Loucy (cell line): ENCODE measurements around the gene KNDC1.

Experiments used
- H2AFZ ChIP-seq: fragments of 200-600 bp; sonication (generic); 2 replicates; pipeline ENCODE4 v1.6.0; 2016; ENCODE audit warnings: antibody characterized with exemption, mild to moderate bottlenecking, low read length, moderate library complexity
- H3F3A ChIP-seq: fragments of 200-600 bp; 2 replicates; pipeline ENCODE4 v1.6.0; 2016; ENCODE audit warnings: antibody characterized with exemption, low read depth, mild to moderate bottlenecking
- H3K27me3 ChIP-seq: fragments of 200-600 bp; sonication (generic); 2 replicates; pipeline ENCODE4 v1.6.1; 2014; ENCODE audit warnings: low read length, mild to moderate bottlenecking; ENCODE audit not compliant: insufficient read depth, poor library complexity, severe bottlenecking
- H3K36me3 ChIP-seq: fragments of 200-600 bp; sonication (generic); 2 replicates; pipeline ENCODE4 v1.6.1; 2016; ENCODE audit warnings: low read length; ENCODE audit not compliant: insufficient read depth
- H3K4me1 ChIP-seq: fragments of 200-600 bp; sonication (generic); 2 replicates; pipeline ENCODE4 v1.5.1; 2014; ENCODE audit warnings: low read length, mild to moderate bottlenecking; ENCODE audit not compliant: insufficient read depth, poor library complexity, severe bottlenecking
- H3K4me2 ChIP-seq: fragments of 200-600 bp; sonication (generic); 2 replicates; pipeline ENCODE4 v1.6.0; 2014; ENCODE audit warnings: antibody characterized with exemption, low read length, low read depth, mild to moderate bottlenecking; ENCODE audit not compliant: poor library complexity, severe bottlenecking
- H3K4me3 ChIP-seq: fragments of 200-600 bp; sonication (generic); 2 replicates; pipeline ENCODE4 v1.5.1; 2014; ENCODE audit warnings: low read length, mild to moderate bottlenecking, mixed read lengths; ENCODE audit not compliant: poor library complexity, severe bottlenecking
- H3K79me2 ChIP-seq: fragments of 200-600 bp; sonication (generic); 2 replicates; pipeline ENCODE4 v1.6.1; 2014; ENCODE audit warnings: low read length; ENCODE audit not compliant: insufficient read depth
- H3K9ac ChIP-seq: fragments of 200-600 bp; sonication (generic); 2 replicates; pipeline ENCODE4 v1.6.0; 2014; ENCODE audit warnings: mild to moderate bottlenecking, low read depth, low read length, moderate library complexity; ENCODE audit not compliant: poor library complexity, severe bottlenecking
- H3K9me2 ChIP-seq: fragments of 200-600 bp; sonication (generic); replicated peaks from 2 replicates; pipeline ENCODE4 v1.6.1; 2016; ENCODE audit warnings: low read depth, low read length, mixed read lengths
- H3K9me3 ChIP-seq: fragments of 200-600 bp; sonication (generic); 2 replicates; pipeline ENCODE4 v1.6.1; 2014; ENCODE audit warnings: mild to moderate bottlenecking, antibody characterized with exemption, low read length, low read depth; ENCODE audit not compliant: insufficient read depth
- H4K20me1 ChIP-seq: fragments of 200-600 bp; sonication (generic); 2 replicates; pipeline ENCODE4 v1.6.0; 2014; ENCODE audit warnings: antibody characterized with exemption, low read length, mild to moderate bottlenecking; ENCODE audit not compliant: insufficient read depth, poor library complexity, severe bottlenecking
- EZH2phosphoT487 ChIP-seq: fragments of 200-600 bp; IDR thresholded peaks from 2 replicates; pipeline ENCODE4 v1.6.1; 2018; ENCODE audit warnings: antibody characterized with exemption, mild to moderate bottlenecking, moderate library complexity, borderline replicate concordance
- TF ChIP-seq, protein P1 (sequence below): fragments of 200-600 bp; sonication (generic); conservative IDR thresholded peaks from 2 replicates; pipeline ENCODE4 v1.5.1; 2014; ENCODE audit warnings: mild to moderate bottlenecking, antibody characterized with exemption, low read length

The KNDC1 gene

DNA sequence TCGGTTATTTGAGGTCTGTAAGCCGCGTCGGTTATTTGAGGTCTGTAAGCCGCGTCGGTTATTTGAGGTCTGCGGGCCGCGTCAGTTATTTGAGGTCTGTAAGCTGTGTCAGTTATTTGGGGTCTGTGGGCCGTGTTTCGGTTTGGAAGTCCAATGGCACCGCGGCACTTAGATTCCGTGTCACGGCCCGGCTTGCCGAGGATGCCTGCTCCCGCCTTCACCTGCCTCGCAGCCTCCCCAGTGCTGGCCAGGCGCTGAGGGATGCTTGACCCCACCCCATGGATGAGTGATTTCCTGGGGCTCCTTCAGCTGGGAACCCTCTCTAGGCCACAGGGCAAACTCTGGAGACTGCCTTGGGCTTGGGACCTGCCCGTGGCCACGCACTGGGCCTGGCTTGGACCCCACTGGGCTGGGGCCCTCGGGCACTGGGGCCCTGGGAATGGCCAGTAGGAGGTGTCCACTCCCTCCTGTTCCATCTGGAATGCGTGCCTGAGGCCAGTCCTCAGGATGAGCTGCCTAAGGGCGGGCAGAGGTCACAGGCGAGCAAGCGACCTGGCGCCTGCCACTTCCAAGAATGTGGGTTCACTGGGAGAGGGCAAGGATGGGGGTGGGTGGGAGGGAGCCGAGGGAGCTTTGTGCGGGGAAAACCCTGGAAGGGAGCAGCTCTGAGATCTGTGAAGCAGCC lies 46.7 kb upstream of the KNDC1 start:
- no peak overlapping the region for H3K9ac ChIP-seq
- no peak overlapping the region for H3K4me3 ChIP-seq
- peaks cover 34% of the 10 kb centered on the region; the same call in 1 of the 2 replicates for H3K9me3 ChIP-seq
- no peaks in the 10 kb centered on the region for H4K20me1 ChIP-seq
- H3K4me2 ChIP-seq: no peak overlapping the region
- no peaks in the 10 kb centered on the region for H3F3A ChIP-seq
- H3K79me2 ChIP-seq: no peaks in the 10 kb centered on the region
- H3K36me3 ChIP-seq: no peaks in the 10 kb centered on the region
- TF ChIP-seq, protein P1, sequence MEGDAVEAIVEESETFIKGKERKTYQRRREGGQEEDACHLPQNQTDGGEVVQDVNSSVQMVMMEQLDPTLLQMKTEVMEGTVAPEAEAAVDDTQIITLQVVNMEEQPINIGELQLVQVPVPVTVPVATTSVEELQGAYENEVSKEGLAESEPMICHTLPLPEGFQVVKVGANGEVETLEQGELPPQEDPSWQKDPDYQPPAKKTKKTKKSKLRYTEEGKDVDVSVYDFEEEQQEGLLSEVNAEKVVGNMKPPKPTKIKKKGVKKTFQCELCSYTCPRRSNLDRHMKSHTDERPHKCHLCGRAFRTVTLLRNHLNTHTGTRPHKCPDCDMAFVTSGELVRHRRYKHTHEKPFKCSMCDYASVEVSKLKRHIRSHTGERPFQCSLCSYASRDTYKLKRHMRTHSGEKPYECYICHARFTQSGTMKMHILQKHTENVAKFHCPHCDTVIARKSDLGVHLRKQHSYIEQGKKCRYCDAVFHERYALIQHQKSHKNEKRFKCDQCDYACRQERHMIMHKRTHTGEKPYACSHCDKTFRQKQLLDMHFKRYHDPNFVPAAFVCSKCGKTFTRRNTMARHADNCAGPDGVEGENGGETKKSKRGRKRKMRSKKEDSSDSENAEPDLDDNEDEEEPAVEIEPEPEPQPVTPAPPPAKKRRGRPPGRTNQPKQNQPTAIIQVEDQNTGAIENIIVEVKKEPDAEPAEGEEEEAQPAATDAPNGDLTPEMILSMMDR: no peak
- H3K4me1 ChIP-seq: no peaks in the 10 kb centered on the region
- no peaks in the 10 kb centered on the region for H3K9me2 ChIP-seq
- no peaks in the 10 kb centered on the region for H3K27me3 ChIP-seq
- H2AFZ ChIP-seq: no peak overlapping the region

- H3K4me2 ChIP-seq: no peak overlapping the region
- no peak overlapping the region for H2AFZ ChIP-seq
- no peaks in the 10 kb centered on the region for H3K27me3 ChIP-seq
- H3K9ac ChIP-seq: no peak overlapping the region
- H3K79me2 ChIP-seq: no peaks in the 10 kb centered on the region
- no peak overlapping the region for H3K4me3 ChIP-seq
- H3K9me2 ChIP-seq: no peaks in the 10 kb centered on the region
- peaks cover 36% of the 10 kb centered on the region; the same call in 1 of the 2 replicates for H3K9me3 ChIP-seq
- H4K20me1 ChIP-seq: no peaks in the 10 kb centered on the region
- no peaks in the 10 kb centered on the region for H3K4me1 ChIP-seq
- no peaks in the 10 kb centered on the region for H3F3A ChIP-seq
- no peaks in the 10 kb centered on the region for H3K36me3 ChIP-seq
- no peak for TF ChIP-seq EZH2phosphoT487
- TF ChIP-seq, protein P1: no peak
Observed at GRCh38 chr10:133113847-133114246, 46.2 kb upstream of the KNDC1 start.

DNA sequence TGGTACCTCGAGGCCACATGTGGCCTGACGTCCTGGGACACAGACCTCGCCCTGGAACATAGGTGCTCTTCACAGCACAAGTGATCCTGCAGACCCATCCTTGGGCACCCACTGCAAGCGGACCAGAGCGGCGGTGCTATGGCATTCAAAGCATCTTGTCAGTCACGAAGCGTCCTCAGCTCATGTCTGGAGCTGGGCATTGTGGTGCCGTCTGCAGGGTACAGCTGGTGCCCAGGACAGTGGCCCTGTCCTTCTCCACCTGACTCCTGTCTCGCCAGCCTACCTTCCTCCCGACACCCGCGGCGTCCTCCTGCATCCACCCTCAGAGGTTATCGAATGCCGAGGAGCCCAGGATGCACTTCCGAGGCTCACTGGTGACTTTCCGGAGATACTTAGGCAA lies 45.8 kb upstream of the KNDC1 start:
- no peaks in the 10 kb centered on the region for H3F3A ChIP-seq
- peaks cover 36% of the 10 kb centered on the region; the same call in 1 of the 2 replicates for H3K9me3 ChIP-seq
- no peak overlapping the region for H3K9ac ChIP-seq
- no peaks in the 10 kb centered on the region for H4K20me1 ChIP-seq
- no peak overlapping the region for H3K4me2 ChIP-seq
- H2AFZ ChIP-seq: no peak overlapping the region
- H3K4me1 ChIP-seq: no peaks in the 10 kb centered on the region
- H3K27me3 ChIP-seq: no peaks in the 10 kb centered on the region
- H3K4me3 ChIP-seq: no peak overlapping the region
- no peaks in the 10 kb centered on the region for H3K36me3 ChIP-seq
- H3K9me2 ChIP-seq: no peaks in the 10 kb centered on the region
- no peaks in the 10 kb centered on the region for H3K79me2 ChIP-seq
- no peak for TF ChIP-seq EZH2phosphoT487
- TF ChIP-seq, protein P1: no peak
